Mucosa of gallbladder (tissue), 1 donor: ENCODE results near the gene DHX32. TPM values are rescaled to one million over a fixed set of nuclear protein-coding genes. Genes with fewer than 3 reads are reported as not detected.
A peak's percentile ranks its signal among the peaks of the same experiment; 100 is the strongest.

ENCODE experiments used
- DNase-seq: peaks from one replicate; pipeline ENCODE4 v3.0.0-alpha.2; 2020; ENCODE audit warnings: low spot score
- total RNA-seq: library from RNA; stranded (reverse); gene quantifications from one replicate; pipeline ENCODE4 v1.2.1, GENCODE V29; 2021
- donor health status: DM: no; HTN: no; CAD: no.

The DHX32 gene
- total RNA-seq, 1 donor from 2014 or later: 31.7 TPM

DNA sequence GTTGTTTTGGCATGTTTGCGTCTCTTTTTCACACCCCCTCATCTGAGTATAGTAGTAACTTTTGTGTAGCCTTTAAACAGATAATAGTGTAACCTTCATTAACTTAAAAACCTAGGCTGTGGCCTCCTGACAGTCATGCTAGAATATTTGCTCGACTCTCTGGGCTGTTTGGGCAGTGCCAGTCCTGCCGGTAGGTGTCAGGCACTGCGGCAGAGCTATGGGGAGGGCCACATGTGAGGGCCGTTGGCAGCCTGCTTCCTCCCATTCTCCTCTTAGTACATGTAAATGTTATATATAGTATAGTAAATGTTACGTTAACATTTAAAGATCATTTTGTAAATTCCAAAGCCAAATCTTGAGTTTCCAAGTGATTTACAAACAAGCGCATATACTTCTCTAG lies 31.6 kb downstream of the DHX32 start:
- no peak for DNase-seq

DNA sequence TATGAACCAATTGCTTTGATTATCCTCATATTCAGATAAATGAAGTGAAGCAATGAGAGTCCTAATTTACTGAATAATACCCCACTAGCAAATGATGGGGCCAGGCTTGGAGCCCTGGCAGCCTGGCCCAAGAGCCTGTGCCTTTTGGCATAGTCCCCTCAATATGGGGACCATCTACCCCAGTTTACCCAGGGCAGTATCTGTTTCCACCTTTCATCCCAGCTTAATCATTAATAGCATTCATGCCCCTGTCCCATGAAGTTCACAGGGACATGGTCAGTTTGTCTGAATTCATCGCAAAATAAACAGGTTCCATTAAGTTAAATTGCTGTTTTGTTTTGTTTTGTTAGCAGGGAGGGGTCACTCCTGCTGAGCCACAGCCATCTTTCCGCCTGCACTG lies 32.2 kb downstream of the DHX32 start:
- DNase-seq: no peak

DNA sequence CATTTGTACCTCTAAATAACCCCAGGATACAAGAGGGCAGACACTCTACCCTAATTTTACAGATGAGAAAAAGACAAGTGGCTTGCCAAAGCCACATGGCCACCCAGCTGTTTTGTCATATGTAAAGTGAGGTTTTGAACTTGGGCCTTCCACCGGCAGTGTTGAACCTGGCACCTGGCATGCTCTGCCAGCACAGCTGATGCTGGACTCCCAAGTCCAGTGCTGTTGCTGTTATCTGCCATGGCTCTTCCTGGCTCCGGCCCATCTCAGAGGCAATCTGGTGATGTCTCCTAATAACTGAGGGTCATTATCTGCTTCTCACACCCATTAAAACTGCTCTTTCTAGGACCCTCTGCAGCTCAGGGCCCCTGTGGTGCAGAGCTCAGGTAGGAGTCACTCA lies 32.7 kb downstream of the DHX32 start:
- DNase-seq: no peak

DNA sequence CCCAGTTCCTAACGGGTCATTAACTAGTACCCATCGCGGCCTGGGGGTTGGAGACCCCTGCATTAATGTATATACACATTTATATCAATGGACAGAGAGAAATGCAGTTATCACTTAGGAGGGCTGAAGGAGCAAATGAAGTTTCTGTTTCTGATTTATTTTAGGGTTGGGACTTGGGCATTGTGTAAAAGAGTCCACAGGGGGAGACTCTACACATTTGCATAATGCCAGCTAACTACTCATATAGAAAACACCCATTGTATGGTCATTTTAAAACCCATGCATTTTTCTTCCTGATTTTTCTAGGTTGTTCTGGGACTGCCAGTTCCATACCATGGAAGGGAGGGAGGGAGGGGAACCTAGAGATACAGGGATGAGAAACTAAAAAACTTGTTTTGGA lies 34.2 kb downstream of the DHX32 start:
- DNase-seq: no peak

DNA sequence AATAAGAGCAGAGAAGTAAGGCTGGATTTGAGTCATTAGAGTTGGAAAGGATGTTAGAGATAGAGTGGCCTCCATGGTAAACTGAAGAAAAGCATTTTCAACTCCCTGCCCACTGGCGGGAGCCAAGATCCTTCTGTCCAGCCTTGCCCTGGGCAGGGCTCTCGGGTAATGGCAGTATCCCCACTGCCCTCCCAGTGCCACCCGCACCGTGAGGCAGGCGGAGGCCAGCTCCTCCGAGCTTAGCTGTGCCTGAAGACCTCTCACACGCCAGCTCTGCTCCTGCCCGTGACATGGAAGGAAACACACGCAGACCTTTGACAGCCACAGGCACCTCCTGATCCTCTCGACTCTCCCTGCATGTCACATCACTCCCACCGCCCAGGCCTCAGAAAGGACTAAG lies 35.5 kb downstream of the DHX32 start:
- DNase-seq: no peak

DNA sequence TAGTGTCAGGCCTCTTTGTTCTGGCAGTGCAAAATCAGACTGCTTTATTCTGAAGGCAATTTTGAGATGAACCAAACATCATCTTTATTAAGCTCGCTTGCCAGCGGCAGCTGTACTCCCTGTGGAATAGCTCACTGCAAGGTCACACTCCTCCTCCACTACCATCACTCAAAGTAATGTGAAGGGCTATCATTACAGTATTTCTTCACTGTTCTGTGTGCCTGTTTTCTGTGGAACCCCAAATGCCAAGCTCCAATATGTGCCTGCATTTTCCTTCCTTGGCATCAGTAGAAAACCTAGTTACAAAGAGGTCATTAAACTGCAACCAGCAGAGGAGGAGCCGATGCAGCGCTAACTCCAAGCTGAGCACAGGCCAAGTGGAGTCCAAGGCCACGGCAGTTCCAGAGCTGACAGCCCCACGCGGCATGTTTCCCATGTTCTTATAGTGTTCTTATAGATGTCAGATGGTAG lies 36.3 kb downstream of the DHX32 start:
- no peak for DNase-seq

DNA sequence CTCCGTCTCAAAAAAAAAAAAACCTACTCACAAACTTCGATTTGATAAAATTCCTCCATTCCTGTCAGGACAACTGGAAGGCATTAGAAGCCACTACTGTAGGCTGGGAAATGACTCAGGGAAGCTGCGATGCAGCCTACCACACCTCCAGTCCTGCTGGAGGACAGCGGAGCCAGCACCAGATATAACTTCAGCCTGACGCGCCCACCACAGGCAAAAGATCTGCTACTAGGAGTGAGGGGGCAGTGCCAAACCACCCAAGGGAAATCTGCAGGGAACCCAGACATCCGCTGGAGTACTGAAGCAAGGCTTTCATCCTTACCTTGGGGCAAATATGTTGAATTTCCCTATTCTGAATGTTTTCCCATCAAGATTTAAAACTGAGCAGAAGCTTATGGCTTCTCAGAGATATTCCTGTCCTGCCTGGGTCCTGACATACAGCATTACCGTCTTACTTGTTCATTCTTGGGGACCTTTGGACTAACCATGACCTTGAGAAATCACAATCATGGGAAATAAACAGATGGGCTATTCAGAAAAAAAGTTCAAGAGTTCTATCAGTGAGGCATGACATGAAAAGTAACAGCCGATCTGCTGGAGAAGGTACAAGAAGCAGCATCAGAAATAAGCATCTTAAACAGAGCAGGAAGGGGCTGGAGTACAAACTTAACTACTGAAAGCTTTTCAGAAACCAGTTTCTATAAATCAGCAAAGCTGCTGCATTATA lies 37.3 kb downstream of the DHX32 start:
- DNase-seq: no peak

DNA sequence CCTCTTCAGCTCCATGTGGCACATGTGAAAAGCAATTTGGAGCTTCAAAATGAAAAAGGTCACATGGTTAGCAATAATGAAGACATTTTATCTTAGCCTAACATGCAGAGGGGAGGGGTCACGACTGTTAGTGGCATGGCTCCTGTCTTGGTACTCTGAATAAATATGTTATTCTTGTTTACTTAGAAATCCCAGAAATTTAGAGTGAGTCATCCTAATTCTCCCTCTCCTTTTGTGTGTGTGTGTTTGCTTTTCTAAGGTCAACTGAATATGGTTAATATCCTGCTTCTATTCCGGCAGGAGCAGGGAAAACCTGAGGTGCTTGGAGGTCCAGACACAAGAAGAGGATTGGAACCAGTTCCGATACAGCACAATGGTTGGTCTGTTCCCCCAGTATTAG lies 40.1 kb downstream of the DHX32 start:
- no peak for DNase-seq

DNA sequence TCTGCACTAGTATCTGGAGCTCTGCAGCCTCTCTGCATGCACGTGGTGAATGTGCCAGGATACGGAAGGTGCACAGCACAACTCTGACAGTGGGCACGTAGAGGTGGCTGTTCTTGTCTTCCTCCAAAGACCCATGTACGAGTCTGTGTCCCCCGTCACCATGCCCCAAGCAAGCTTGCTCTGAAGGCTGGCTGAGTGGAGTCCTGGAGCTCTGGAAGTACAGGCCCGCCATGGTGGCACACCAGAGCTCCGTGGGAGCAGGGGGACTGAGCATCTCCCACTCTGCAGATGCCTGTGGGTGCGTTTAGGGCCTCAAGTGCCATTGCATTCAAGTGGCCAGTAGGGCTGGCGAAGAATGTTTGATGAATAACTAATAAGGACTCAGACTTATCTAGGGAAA lies 40.7 kb downstream of the DHX32 start:
- no peak for DNase-seq

DNA sequence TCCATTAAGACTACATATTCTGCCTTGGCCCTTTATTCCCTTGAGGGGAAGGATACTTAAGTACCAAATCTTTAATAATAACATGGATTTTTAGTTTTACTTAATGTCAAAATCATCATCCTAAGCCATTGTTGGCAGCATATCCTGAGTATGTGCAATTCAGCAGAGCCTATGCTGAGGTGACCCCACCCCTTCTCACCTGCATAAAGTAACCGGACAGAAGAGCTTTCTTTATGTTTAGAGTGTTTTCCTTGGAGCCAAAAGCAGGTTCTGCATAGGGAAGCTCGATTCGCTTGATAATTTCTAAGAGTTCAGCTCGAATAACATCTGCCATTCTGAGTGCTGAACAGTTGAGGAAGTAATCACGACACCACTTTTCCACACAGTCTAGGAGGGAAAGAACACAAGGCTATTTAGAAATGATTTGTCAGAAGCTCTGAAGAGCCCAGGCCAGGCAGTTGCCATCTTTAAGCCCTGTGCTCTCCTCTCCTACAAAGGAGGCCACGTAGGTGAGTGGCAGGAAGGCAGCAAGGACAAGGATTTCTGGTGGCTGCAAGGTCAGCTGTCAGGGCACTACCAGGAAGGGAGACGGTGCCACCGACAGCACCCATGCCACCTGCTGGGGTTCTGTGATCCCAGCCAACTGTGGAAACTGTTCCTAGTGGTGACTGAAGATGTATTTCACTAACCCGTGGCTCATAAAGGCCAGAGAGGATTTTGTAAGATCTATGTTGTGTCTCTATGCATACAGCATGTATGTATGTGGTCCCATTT lies 42.1 kb downstream of the DHX32 start:
- no peak for DNase-seq

DNA sequence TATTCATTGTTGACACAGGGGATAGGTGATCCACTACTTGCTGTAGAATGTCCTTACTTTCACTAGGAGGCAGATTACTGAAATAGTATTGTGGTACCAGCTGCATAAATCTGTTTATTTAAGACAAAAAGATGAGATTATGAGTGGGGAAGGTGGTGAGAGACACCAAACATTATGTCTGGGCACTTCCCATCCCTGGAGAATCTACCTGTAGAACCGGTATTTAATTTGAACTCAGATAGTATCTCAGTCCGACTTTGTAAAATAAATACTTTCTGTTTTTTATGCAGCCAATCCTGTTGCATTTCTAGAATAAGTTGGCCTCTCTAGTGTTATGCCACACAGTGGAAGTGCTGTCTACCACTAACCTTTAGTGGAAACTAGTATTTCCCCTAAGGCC lies 44.3 kb downstream of the DHX32 start:
- no peak for DNase-seq

DNA sequence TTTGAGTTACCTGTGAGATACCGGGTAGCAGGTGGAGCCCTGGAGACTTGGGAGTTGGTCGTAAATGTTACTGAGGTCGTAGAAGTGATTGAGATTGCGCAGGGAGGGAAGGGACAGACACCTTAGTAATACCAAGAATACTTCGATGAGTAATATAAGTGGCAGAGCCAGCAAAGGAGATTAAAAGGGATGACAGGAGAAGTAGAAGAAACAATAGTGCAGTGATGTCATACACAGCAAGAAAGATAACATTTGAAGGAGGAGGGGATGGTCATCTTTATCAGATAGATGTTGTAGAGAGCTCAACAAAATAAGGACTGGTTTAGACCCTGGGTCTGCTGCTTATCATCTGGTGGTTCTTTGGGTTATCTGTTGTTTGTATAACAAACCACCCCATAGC lies 52.8 kb downstream of the DHX32 start:
- no peak for DNase-seq

DNA sequence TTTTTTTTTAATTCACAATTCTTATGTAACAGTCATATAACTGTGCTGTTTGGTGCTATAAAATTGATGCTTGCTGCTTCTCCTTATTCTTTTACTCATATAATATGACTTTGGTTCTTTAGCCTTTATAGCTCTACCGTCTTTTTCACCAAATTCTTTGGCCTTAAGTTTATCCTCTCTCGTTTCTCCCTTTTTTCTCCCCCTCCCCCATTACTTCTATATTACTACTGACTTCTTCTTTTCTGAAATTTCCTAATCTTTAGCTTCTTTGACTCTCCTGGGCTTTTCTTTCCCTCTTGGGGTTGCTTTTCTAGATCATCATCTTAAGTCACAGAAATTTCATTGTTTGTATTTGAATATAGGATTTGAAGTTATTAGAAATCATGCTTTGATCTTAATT lies 54.0 kb downstream of the DHX32 start:
- no peak for DNase-seq

DNA sequence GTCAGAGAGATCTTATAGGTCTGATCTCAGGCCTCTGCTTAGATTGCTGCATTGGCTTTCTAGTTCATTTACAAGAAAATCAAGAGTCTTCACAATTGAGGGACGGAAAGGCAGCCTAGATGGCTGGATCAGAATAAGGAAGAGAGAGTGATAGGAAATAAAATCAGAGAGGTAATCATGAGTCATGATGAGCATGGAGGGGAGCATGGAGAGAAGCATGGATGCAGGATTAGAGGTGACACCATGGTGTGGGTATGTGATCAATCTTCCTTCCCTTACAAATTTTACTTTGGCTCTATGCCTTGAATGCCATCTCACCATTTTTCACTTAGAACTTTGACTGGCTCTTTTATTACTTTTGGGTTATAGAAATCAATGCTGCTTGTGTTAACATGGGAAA lies 56.4 kb downstream of the DHX32 start:
- DNase-seq: no peak

DNA sequence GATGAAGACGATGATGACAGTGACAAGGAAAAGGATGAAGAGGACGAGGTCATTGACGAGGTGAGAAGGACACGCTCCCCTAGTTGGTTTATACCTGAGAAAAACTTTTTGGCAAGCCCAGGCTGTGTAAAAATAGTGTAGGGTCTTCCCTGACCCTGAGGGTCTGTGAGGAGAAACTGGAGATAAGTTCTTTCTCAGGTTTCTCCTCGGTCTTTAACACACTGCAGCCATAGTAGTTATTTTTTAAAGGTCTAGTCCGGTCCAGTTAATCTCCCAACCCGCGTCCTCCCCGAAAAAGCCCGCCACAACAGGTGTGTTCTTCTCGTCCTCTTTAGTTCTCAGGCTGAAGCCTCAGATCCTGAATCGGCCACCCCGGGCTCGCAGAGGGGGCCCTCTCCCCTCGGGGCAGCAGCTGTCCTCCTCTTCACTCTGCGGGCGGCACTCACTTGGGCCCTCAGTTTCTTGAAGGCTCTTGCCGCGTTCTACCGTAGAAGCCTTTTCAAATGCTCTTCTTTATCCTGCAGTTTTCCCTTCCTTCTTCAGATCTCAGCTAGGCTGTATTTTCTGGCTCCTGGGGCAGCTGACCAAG lies 57.3 kb downstream of the DHX32 start:
- no peak for DNase-seq

DNA sequence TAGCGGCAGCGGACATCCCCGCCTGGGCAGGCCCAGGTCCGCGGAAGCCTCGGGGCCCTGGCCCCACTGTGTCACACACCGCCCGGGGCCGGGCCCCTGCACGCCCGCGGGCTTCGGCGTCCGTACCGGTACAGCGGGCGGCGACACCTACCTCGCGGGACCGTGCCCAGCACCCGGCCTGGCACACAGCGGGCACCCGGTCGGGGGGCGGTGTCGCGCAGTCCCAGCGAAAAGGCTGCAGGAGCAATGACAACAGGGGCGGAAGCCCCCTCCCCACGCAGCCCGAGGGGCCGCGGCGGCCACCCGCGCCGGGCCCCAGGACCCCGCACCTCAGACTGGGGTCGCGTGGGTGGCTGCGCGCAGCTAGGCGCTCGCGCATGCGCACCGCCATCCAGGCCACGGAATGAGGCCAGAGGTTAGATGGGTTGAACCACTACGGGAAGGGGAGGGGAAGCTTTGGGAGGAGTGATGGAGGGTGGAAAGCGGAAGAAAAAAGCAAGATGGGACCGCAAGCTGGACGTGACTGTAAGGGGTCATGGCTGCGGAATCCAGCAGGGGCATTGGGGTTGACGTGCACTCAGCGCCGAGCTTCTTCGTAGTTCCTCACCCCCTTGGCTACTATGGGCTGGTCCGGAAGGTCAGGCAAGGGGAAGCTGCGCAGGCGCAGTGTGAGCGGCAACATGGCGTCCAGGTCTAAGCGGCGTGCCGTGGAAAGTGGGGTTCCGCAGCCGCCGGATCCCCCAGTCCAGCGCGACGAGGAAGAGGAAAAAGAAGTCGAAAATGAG lies 58.0 kb downstream of the DHX32 start, which contains the start of the genes BCCIP and UROS:
Gene BCCIP, plus strand, starts transcription at position 669 of the 785 bp plus-strand sequence. Its CDS starts 12 bp downstream, at position 681.
Gene UROS, minus strand, starts transcription at position 381 of the 785 bp plus-strand sequence. CDS start 6,759 bp downstream, outside the sequence.
- DNase-seq: peak; percentile 93

DNA sequence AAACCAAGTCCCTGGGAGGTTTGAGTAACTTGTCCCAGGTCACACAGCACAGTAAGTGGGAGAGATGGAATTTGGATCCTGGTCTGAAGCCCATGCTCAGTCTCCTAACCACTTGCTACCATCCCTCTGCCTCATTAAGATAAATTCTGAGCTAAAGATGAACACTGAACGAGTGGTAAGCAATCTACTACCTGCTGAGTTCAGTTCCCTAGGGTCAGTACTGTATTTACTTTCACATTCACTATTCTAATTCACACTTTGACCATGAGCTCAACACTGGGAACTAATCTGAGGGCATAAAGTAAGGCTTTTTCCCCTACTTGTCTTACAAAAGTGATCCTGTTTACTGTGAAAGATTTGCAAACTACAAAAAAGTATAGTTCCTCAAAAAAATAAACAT lies 60.4 kb downstream of the DHX32 start:
- no peak for DNase-seq

DNA sequence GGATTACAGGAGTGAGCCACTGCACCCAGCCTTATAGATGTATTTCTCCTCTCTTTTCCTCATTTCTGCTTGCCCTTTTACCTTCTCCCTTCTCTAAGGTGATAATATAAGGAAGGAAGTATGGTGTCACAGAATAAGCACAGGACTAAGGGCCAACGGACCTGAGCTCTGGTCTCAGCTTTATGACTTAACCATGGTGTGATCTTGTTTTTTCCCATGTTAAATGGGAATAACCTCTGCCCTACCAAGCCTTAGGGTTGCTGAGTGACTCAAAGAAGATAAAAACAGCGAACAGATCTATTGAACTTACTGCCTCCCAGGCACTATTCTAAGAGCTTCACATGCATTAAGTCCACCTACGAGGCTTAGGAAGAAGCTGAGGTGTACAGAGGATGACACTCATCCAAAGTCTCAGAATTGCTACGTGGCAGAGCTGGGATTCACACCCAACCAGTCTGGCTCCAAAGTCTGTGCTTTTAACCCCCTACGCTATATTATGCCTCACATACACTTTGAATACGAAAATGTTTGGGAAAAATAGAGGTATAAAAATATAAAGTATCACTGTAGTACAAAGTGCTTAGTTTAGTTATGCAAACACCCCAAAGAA lies 63.6 kb downstream of the DHX32 start:
- DNase-seq: no peak

DNA sequence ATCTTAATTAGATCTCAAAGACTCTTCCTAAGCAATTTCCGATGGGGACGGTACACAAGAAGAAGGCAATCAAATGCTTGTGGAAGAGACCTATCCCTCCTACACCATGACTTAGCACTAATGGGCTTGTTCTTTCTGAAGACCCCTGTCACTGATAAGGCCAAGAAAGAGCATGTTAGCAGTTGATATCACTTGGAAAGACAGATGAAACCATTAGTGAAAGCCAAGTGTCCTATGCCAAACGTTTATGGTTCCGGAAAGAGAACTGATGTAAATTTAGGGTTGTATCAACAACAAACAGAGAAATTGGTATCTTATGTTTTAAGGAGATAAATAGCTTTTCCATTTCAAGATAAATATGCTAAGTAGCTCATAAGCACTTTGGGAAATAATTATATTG lies 64.5 kb downstream of the DHX32 start:
- no peak for DNase-seq

DNA sequence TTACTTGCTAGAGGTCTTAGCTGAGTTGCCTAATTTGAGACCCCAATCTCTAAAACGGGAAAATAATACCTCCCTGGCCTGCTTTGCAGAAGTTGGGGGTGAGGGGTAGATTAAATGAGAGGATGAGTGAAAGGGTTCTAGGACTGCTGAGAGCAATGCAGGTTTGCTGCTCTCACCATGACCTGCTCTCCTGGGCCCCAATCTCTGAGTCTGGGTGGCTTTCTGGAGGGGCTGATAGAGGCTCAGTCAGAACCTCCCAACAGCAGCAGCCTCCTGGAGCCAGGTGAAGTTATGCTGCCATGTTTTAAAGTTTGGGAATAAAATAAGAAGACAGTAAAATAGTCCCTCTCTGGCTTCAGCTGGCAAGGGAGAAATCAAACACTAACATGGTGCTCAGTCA lies 65.3 kb downstream of the DHX32 start:
- no peak for DNase-seq

DNA sequence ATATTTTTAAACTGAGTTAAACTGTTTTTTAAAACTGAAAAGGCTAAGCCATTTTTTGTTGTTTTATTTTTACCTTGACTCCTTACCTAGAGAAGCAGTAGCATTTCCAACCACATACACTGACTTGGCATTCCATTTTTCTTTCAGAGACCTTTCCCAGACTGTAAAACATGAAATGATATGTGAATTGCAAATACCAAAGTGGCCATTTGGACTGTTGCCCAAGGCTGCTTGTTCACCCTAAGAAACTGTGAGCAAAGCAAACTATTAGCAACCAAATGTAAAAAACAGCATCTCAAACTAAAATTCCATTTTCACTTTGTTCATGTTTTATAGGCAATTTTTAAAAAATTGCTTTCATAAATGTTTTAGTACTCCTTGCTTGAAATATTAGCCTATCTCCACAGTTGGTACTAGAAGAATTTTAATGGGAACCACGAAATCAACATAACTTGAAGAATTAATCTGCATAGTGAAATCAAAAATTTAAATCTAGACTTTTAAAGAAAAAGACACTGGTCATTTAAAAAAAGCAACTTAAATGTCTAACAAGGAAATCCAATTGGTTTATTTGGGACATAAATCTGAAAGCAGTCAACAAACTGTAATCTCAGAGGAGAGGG lies 68.9 kb downstream of the DHX32 start:
- no peak for DNase-seq
